ENCODE results near the gene EDEM2.
"Not testable (repeated sequence)": the region's sequence is repeated elsewhere in the genome, so short reads cannot be mapped to it uniquely, and the experiment has no call there.

The EDEM2 gene

DNA sequence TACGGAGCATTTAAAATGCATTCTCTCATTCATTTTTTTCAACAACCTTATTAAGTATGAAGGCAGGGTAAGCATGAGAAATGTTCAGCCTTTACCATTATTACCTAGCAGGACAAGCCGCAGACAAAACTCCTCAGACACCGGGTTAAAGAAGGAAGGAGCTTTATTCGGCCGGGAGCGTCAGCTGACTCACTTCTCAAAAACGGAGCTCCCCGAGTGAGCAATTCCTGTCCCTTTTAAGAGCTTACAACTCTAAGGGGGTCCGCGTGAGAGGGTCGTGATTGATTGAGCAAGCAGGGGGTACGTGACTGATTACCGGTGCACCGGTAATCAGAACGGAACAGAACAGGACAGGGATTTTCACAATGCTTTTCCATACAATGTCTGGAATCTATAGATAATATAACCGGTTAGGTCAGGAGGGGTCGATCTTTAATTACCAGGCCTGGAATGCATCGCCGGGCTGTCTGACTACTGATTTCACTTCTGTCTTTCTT is 487 bp upstream of the EDEM2 start:
- Histone ChIP-seq H3K4me3 (ENCODE audit: low read length in 2 of 2) (peak overlapping the region; percentile 66 to 71), H2AFZ (ENCODE audit: low read length) (peak overlapping the region; percentile 94), H3K4me2 (ENCODE audit: insufficient read depth, low read length, poor library complexity, severe bottlenecking) (peak overlapping the region; percentile 78)
- not testable (repeated sequence) for H3K79me1 ChIP-seq (ENCODE audit: low read depth, low read length); DNase-seq (ENCODE audit: low spot score); H3K18ac ChIP-seq (ENCODE audit: low read length); H3K27ac ChIP-seq (replicated peaks; ENCODE audit: low read length); H2AK5ac ChIP-seq (ENCODE audit: low read depth, low read length); H4K91ac ChIP-seq (ENCODE audit: low read depth, low read length, poor library complexity); H3K36me3 ChIP-seq (replicated peaks in 1 of 2; ENCODE audit: control insufficient read depth in 2 of 2, insufficient read depth in 2 of 2, low read length in 2 of 2); H2BK12ac ChIP-seq (ENCODE audit: low read length); H3K14ac ChIP-seq (ENCODE audit: low read length); H2BK5ac ChIP-seq (ENCODE audit: low read length); H3K9me3 ChIP-seq (replicated peaks in 1 of 2; ENCODE audit: control insufficient read depth in 2 of 2, insufficient read depth in 1 of 2, low read depth in 1 of 2, low read length in 2 of 2); H3K23ac ChIP-seq (ENCODE audit: low read depth, low read length, poor library complexity); H3K4ac ChIP-seq (ENCODE audit: low read length); H2BK15ac ChIP-seq (ENCODE audit: low read length); H3K9ac ChIP-seq (ENCODE audit: low read depth, low read length, poor library complexity); H3K4me1 ChIP-seq (ENCODE audit: control insufficient read depth in 2 of 2, insufficient read depth in 1 of 2, low read depth in 1 of 2, low read length in 2 of 2); H4K8ac ChIP-seq (ENCODE audit: low read depth, low read length); H3K27me3 ChIP-seq (ENCODE audit: control insufficient read depth in 3 of 3, insufficient read depth in 3 of 3, low read depth in 1 of 3, low read length in 3 of 3); H2BK120ac ChIP-seq (ENCODE audit: low read depth, low read length)
- WGBS, 2 donors (ENCODE audit: extremely low coverage in 2 of 2, insufficient read length in 2 of 2, insufficient replicate concordance in 1 of 2) = no CpG with 5 or more reads among the region's 19 CpGs

DNA sequence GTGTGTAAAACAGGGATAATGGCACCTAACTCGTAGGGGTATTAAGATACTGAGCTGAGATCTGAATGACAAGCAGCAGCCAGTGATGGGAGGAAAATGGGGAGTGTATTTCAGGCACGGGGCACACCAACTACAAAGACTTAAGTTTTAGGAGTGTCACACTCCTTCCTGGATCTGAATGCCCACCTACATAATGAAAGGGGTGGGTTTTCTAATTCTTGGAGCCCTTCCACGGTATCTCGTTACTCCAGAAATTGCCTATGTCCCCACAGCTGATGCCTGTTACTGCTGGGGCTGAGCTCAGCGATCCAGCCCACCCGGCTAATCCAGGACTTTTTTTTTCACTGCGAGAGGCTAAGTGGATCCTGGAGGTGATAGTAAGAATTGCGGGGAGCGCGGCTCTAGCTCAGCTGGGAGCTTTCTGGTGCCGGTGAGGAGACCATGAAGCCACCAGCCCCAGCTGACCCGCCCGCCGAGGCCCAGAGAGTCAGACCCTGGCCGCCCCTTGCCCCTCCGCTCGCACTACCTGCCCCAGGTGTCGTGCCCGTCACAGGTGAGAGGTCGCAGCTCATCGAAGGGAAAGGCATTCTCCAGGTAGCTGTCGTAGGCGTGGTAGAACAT is 727 bp downstream of the EDEM2 start:
- no peak overlapping the region for H3K14ac ChIP-seq (ENCODE audit: low read length)
- peak overlapping the region; percentile 90 for H3K18ac ChIP-seq (ENCODE audit: low read length)
- H3K23ac ChIP-seq (ENCODE audit: low read depth, low read length, poor library complexity) = peak overlapping the region; percentile 94
- H3K27ac ChIP-seq (replicated peaks; ENCODE audit: low read length) = no peak overlapping the region
- H3K9me3 ChIP-seq (replicated peaks in 1 of 2; ENCODE audit: control insufficient read depth in 2 of 2, insufficient read depth in 1 of 2, low read depth in 1 of 2, low read length in 2 of 2) = no peaks in the 10 kb centered on the region
- no peaks in the 10 kb centered on the region for H3K27me3 ChIP-seq (ENCODE audit: control insufficient read depth in 3 of 3, insufficient read depth in 3 of 3, low read depth in 1 of 3, low read length in 3 of 3)
- H3K4me3 ChIP-seq (ENCODE audit: low read length in 2 of 2) = peak overlapping the region; percentile 71 to 89
- H4K91ac ChIP-seq (ENCODE audit: low read depth, low read length, poor library complexity) = no peak overlapping the region
- no peaks in the 10 kb centered on the region for H3K79me1 ChIP-seq (ENCODE audit: low read depth, low read length)
- H3K4ac ChIP-seq (ENCODE audit: low read length) = no peak overlapping the region
- peak overlapping the region; percentile 99 for H3K4me2 ChIP-seq (ENCODE audit: insufficient read depth, low read length, poor library complexity, severe bottlenecking)
- no CpG with 5 or more reads among the region's 23 CpGs for WGBS, 2 donors (ENCODE audit: extremely low coverage in 2 of 2, insufficient read length in 2 of 2, insufficient replicate concordance in 1 of 2)
- peaks cover 0 to 2% of the 10 kb centered on the region in 2 donors for H3K36me3 ChIP-seq (replicated peaks in 1 of 2; ENCODE audit: control insufficient read depth in 2 of 2, insufficient read depth in 2 of 2, low read length in 2 of 2)
- H3K9ac ChIP-seq (ENCODE audit: low read depth, low read length, poor library complexity) = peak overlapping the region; percentile 94
- H2BK5ac ChIP-seq (ENCODE audit: low read length) = peak overlapping the region; percentile 67
- DNase-seq (ENCODE audit: low spot score) = no peak
- H2BK12ac ChIP-seq (ENCODE audit: low read length) = peak overlapping the region; percentile 76
- H2AK5ac ChIP-seq (ENCODE audit: low read depth, low read length) = peak overlapping the region; percentile 82
- no peak overlapping the region for H2BK120ac ChIP-seq (ENCODE audit: low read depth, low read length)
- H2AFZ ChIP-seq (ENCODE audit: low read length) = peak overlapping the region; percentile 94
- no peak overlapping the region for H2BK15ac ChIP-seq (ENCODE audit: low read length)
- peaks cover 0 to 6% of the 10 kb centered on the region in 2 donors for H3K4me1 ChIP-seq (ENCODE audit: control insufficient read depth in 2 of 2, insufficient read depth in 1 of 2, low read depth in 1 of 2, low read length in 2 of 2)
- H4K8ac ChIP-seq (ENCODE audit: low read depth, low read length) = no peak overlapping the region

DNA sequence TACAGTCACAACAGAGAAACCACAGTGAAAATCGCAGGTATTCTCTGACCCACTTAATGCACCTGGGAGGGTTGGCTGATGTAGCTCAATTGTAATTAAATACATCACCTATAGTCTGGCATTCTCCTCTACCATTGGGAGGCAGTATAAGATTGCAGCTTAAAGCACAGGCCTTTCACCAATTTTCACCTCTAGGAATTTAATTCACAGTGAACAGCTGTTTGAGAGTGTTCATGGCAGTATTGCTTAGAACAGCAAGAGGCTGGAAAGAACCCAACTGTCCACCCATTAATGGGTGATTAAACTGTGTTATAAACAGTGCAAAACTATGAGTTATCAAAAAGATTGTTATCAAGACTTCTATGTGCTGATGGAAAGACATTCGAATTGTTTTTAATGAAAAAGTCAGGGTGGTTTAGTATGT is 2.0 kb downstream of the EDEM2 start:
- no peak overlapping the region for H3K4ac ChIP-seq (ENCODE audit: low read length)
- no peaks in the 10 kb centered on the region for H3K9me3 ChIP-seq (replicated peaks in 1 of 2; ENCODE audit: control insufficient read depth in 2 of 2, insufficient read depth in 1 of 2, low read depth in 1 of 2, low read length in 2 of 2)
- H3K27me3 ChIP-seq (ENCODE audit: control insufficient read depth in 3 of 3, insufficient read depth in 3 of 3, low read depth in 1 of 3, low read length in 3 of 3) = no peaks in the 10 kb centered on the region
- H4K91ac ChIP-seq (ENCODE audit: low read depth, low read length, poor library complexity) = no peak overlapping the region
- no peak overlapping the region for H2AK5ac ChIP-seq (ENCODE audit: low read depth, low read length)
- no peak overlapping the region for H2BK120ac ChIP-seq (ENCODE audit: low read depth, low read length)
- no peak overlapping the region for H3K4me2 ChIP-seq (ENCODE audit: insufficient read depth, low read length, poor library complexity, severe bottlenecking)
- DNase-seq (ENCODE audit: low spot score) = no peak
- peaks cover 0 to 6% of the 10 kb centered on the region in 2 donors for H3K36me3 ChIP-seq (replicated peaks in 1 of 2; ENCODE audit: control insufficient read depth in 2 of 2, insufficient read depth in 2 of 2, low read length in 2 of 2)
- H3K14ac ChIP-seq (ENCODE audit: low read length) = no peak overlapping the region
- no peak overlapping the region for H3K27ac ChIP-seq (replicated peaks; ENCODE audit: low read length)
- no peak overlapping the region for H3K9ac ChIP-seq (ENCODE audit: low read depth, low read length, poor library complexity)
- H3K4me3 ChIP-seq (ENCODE audit: low read length in 2 of 2) = peak overlapping the region in 1 of 2 donors; percentile 16
- H3K4me1 ChIP-seq (ENCODE audit: control insufficient read depth in 2 of 2, insufficient read depth in 1 of 2, low read depth in 1 of 2, low read length in 2 of 2) = peaks cover 0 to 6% of the 10 kb centered on the region in 2 donors
- no peak overlapping the region for H2AFZ ChIP-seq (ENCODE audit: low read length)
- H3K18ac ChIP-seq (ENCODE audit: low read length) = no peak overlapping the region
- no peak overlapping the region for H2BK12ac ChIP-seq (ENCODE audit: low read length)
- H4K8ac ChIP-seq (ENCODE audit: low read depth, low read length) = no peak overlapping the region
- WGBS, 2 donors (ENCODE audit: extremely low coverage in 2 of 2, insufficient read length in 2 of 2, insufficient replicate concordance in 1 of 2) = no CpG with 5 or more reads among the region's 2 CpGs
- H2BK5ac ChIP-seq (ENCODE audit: low read length) = no peak overlapping the region
- no peaks in the 10 kb centered on the region for H3K79me1 ChIP-seq (ENCODE audit: low read depth, low read length)
- H2BK15ac ChIP-seq (ENCODE audit: low read length) = no peak overlapping the region
- no peak overlapping the region for H3K23ac ChIP-seq (ENCODE audit: low read depth, low read length, poor library complexity)

DNA sequence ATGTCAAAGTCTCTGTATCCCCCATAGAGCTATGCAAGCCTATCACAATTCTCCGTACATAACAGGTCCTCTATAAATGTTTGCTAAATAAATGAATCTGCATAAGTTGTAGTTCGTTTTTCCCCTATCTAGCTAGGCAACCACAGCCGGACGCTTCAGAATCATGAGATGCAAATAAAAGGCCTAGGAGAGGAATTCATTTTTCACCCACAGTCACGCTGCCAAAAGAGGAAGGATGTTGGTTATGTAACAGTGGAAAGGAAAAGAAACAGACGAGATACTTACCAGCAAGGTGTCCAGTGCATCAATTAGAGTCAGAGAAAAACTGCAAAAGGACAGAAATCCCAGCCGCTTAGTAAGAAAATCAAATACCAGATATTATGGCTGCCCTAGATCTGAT is 2.4 kb downstream of the EDEM2 start:
- H3K23ac ChIP-seq (ENCODE audit: low read depth, low read length, poor library complexity) = no peak overlapping the region
- H4K8ac ChIP-seq (ENCODE audit: low read depth, low read length) = no peak overlapping the region
- peaks cover 0 to 6% of the 10 kb centered on the region in 2 donors for H3K36me3 ChIP-seq (replicated peaks in 1 of 2; ENCODE audit: control insufficient read depth in 2 of 2, insufficient read depth in 2 of 2, low read length in 2 of 2)
- H3K14ac ChIP-seq (ENCODE audit: low read length) = no peak overlapping the region
- H3K4me2 ChIP-seq (ENCODE audit: insufficient read depth, low read length, poor library complexity, severe bottlenecking) = no peak overlapping the region
- no peak overlapping the region for H2BK12ac ChIP-seq (ENCODE audit: low read length)
- H3K27ac ChIP-seq (replicated peaks; ENCODE audit: low read length) = no peak overlapping the region
- H2AFZ ChIP-seq (ENCODE audit: low read length) = no peak overlapping the region
- no peak overlapping the region for H3K9ac ChIP-seq (ENCODE audit: low read depth, low read length, poor library complexity)
- H2BK5ac ChIP-seq (ENCODE audit: low read length) = no peak overlapping the region
- WGBS, 2 donors (ENCODE audit: extremely low coverage in 2 of 2, insufficient read length in 2 of 2, insufficient replicate concordance in 1 of 2) = no CpG with 5 or more reads among the region's 7 CpGs
- H4K91ac ChIP-seq (ENCODE audit: low read depth, low read length, poor library complexity) = no peak overlapping the region
- H3K27me3 ChIP-seq (ENCODE audit: control insufficient read depth in 3 of 3, insufficient read depth in 3 of 3, low read depth in 1 of 3, low read length in 3 of 3) = no peaks in the 10 kb centered on the region
- DNase-seq (ENCODE audit: low spot score) = no peak
- H2AK5ac ChIP-seq (ENCODE audit: low read depth, low read length) = no peak overlapping the region
- H3K79me1 ChIP-seq (ENCODE audit: low read depth, low read length) = no peaks in the 10 kb centered on the region
- H3K9me3 ChIP-seq (replicated peaks in 1 of 2; ENCODE audit: control insufficient read depth in 2 of 2, insufficient read depth in 1 of 2, low read depth in 1 of 2, low read length in 2 of 2) = no peaks in the 10 kb centered on the region
- no peak overlapping the region for H3K4ac ChIP-seq (ENCODE audit: low read length)
- H3K4me1 ChIP-seq (ENCODE audit: control insufficient read depth in 2 of 2, insufficient read depth in 1 of 2, low read depth in 1 of 2, low read length in 2 of 2) = peaks cover 0 to 6% of the 10 kb centered on the region in 2 donors
- no peak overlapping the region for H2BK120ac ChIP-seq (ENCODE audit: low read depth, low read length)
- no peak overlapping the region for H2BK15ac ChIP-seq (ENCODE audit: low read length)
- no peak overlapping the region for H3K18ac ChIP-seq (ENCODE audit: low read length)
- no peak overlapping the region for H3K4me3 ChIP-seq (ENCODE audit: low read length in 2 of 2)

Measured in neuronal stem cell (in vitro differentiated cells).